ENCODE data around the gene CCDC102B.
A peak's percentile ranks its signal among the peaks of the same experiment; 100 is the strongest.

CCDC102B gene

DNA sequence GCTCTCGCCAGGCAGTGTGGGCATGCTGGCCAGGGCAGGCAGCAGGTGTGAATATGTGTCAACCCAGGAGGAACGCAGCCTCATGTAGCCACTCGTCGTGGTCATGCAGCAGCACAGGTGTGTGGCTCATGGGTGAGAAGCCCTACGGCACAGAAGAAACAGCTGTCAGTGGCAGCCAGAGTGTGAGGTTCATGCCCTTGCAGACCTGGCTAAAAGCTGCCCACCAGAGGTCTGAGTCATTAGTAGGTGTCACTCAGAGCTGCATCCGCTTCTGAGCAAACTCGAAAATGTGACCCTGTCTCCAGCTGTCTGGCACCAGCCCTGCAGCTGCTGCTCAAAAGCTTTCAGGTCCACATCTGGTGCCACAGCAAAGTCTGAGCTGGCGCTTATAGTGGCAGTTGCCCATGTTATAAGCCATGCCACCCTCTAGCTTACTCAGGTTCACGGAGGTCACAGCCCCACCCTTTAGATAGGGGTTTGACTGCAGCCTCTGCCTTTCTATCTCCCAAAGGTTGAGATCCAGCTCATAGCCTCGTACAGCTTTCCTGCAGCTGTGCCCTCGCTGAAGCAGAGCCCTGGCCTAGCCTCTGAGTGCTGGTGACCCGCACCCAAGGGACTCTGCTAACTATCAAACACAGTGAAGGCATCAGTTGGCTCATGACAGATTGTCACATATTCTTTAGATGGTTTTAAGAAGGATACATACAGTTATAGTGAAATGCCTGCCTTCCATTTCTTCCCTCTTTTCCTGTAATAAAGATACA lies 195.0 kb downstream of the CCDC102B start:
- no peak overlapping the region for H3K9ac ChIP-seq (ENCODE audit: low read length)
- no peak overlapping the region for H2AK5ac ChIP-seq (ENCODE audit: low read length)
- no peaks in the 10 kb centered on the region for H3K36me3 ChIP-seq (ENCODE audit: control insufficient read depth in 1 of 2, insufficient read depth in 2 of 2, low read length in 2 of 2)
- H3K4me3 ChIP-seq (ENCODE audit: low read depth, low read length) = no peak overlapping the region
- no peaks in the 10 kb centered on the region for H3K79me1 ChIP-seq (ENCODE audit: low read length)
- H3K9me3 ChIP-seq (ENCODE audit: insufficient read depth, low read depth, low read length) = no peaks in the 10 kb centered on the region
- H3K4me1 ChIP-seq (ENCODE audit: control insufficient read depth in 1 of 2, insufficient read depth in 2 of 2, low read length in 2 of 2) = no peaks in the 10 kb centered on the region
- no peak overlapping the region for H3K4ac ChIP-seq (ENCODE audit: low read depth, low read length)
- H2BK12ac ChIP-seq (ENCODE audit: low read length) = no peak overlapping the region
- H3K79me2 ChIP-seq (ENCODE audit: control insufficient read depth, insufficient read depth, low read length, poor library complexity) = no peaks in the 10 kb centered on the region
- H3K23ac ChIP-seq (ENCODE audit: low read length) = no peak overlapping the region
- no peak overlapping the region for H3K18ac ChIP-seq (ENCODE audit: low read length)
- H3K4me2 ChIP-seq (ENCODE audit: low read length) = no peak overlapping the region
- H4K8ac ChIP-seq (ENCODE audit: low read depth, low read length) = no peak overlapping the region
- no peak overlapping the region for H4K12ac ChIP-seq (ENCODE audit: low read depth, low read length)
- no peak overlapping the region for H2BK5ac ChIP-seq (ENCODE audit: low read depth, low read length, poor library complexity)
- no peak overlapping the region for H3K27ac ChIP-seq (ENCODE audit: low read depth, low read length)
- H2BK120ac ChIP-seq (ENCODE audit: insufficient read depth, low read length, poor library complexity) = no peak overlapping the region
- no peak overlapping the region for H2AFZ ChIP-seq (ENCODE audit: insufficient read depth, low read length, poor library complexity)
- no peak for DNase-seq
- WGBS (ENCODE audit: extremely low coverage, insufficient coverage, insufficient read length) = no CpG with 5 or more reads among the region's 12 CpGs
- no peaks in the 10 kb centered on the region for H3K27me3 ChIP-seq (ENCODE audit: insufficient read depth, low read length)
- no peak overlapping the region for H4K91ac ChIP-seq (ENCODE audit: low read depth, low read length)
- no peak overlapping the region for H3K14ac ChIP-seq (ENCODE audit: low read length)

- H4K12ac ChIP-seq (ENCODE audit: low read depth, low read length) = no peak overlapping the region
- H3K18ac ChIP-seq (ENCODE audit: low read length) = no peak overlapping the region
- H3K14ac ChIP-seq (ENCODE audit: low read length) = no peak overlapping the region
- no peaks in the 10 kb centered on the region for H3K9me3 ChIP-seq (ENCODE audit: insufficient read depth, low read depth, low read length)
- no peaks in the 10 kb centered on the region for H3K27me3 ChIP-seq (ENCODE audit: insufficient read depth, low read length)
- H3K79me1 ChIP-seq (ENCODE audit: low read length) = no peaks in the 10 kb centered on the region
- no peak overlapping the region for H2AFZ ChIP-seq (ENCODE audit: insufficient read depth, low read length, poor library complexity)
- no peak overlapping the region for H3K27ac ChIP-seq (ENCODE audit: low read depth, low read length)
- DNase-seq = no peak
- H3K79me2 ChIP-seq (ENCODE audit: control insufficient read depth, insufficient read depth, low read length, poor library complexity) = no peaks in the 10 kb centered on the region
- H3K4ac ChIP-seq (ENCODE audit: low read depth, low read length) = no peak overlapping the region
- H3K23ac ChIP-seq (ENCODE audit: low read length) = no peak overlapping the region
- H2BK5ac ChIP-seq (ENCODE audit: low read depth, low read length, poor library complexity) = no peak overlapping the region
- H4K8ac ChIP-seq (ENCODE audit: low read depth, low read length) = no peak overlapping the region
- H3K4me1 ChIP-seq (ENCODE audit: control insufficient read depth in 1 of 2, insufficient read depth in 2 of 2, low read length in 2 of 2) = no peaks in the 10 kb centered on the region
- no peak overlapping the region for H2AK5ac ChIP-seq (ENCODE audit: low read length)
- no peak overlapping the region for H2BK12ac ChIP-seq (ENCODE audit: low read length)
- no peak overlapping the region for H2BK120ac ChIP-seq (ENCODE audit: insufficient read depth, low read length, poor library complexity)
- no peak overlapping the region for H3K9ac ChIP-seq (ENCODE audit: low read length)
- no peak overlapping the region for H3K4me2 ChIP-seq (ENCODE audit: low read length)
- no CpG with 5 or more reads among the region's 4 CpGs for WGBS (ENCODE audit: extremely low coverage, insufficient coverage, insufficient read length)
- no peak overlapping the region for H4K91ac ChIP-seq (ENCODE audit: low read depth, low read length)
- no peak overlapping the region for H3K4me3 ChIP-seq (ENCODE audit: low read depth, low read length)
- no peaks in the 10 kb centered on the region for H3K36me3 ChIP-seq (ENCODE audit: control insufficient read depth in 1 of 2, insufficient read depth in 2 of 2, low read length in 2 of 2)
These were observed 197.8 kb downstream of the CCDC102B start for GRCh38 chr18:68995675-68996074.

- Histone ChIP-seq H3K4ac (ENCODE audit: low read depth, low read length) (no peak overlapping the region), H2AFZ (ENCODE audit: insufficient read depth, low read length, poor library complexity) (no peak overlapping the region), H3K9ac (ENCODE audit: low read length) (no peak overlapping the region), H3K23ac (ENCODE audit: low read length) (no peak overlapping the region), H2BK5ac (ENCODE audit: low read depth, low read length, poor library complexity) (no peak overlapping the region), H2BK120ac (ENCODE audit: insufficient read depth, low read length, poor library complexity) (no peak overlapping the region), H2AK5ac (ENCODE audit: low read length) (no peak overlapping the region), H4K91ac (ENCODE audit: low read depth, low read length) (no peak overlapping the region), H3K27ac (ENCODE audit: low read depth, low read length) (no peak overlapping the region), H3K4me2 (ENCODE audit: low read length) (no peak overlapping the region), H3K18ac (ENCODE audit: low read length) (no peak overlapping the region), H3K4me1 (ENCODE audit: control insufficient read depth in 1 of 2, insufficient read depth in 2 of 2, low read length in 2 of 2) (no peaks in the 10 kb centered on the region), H3K27me3 (ENCODE audit: insufficient read depth, low read length) (no peaks in the 10 kb centered on the region), H4K12ac (ENCODE audit: low read depth, low read length) (no peak overlapping the region), H3K79me2 (ENCODE audit: control insufficient read depth, insufficient read depth, low read length, poor library complexity) (no peaks in the 10 kb centered on the region), H3K79me1 (ENCODE audit: low read length) (no peaks in the 10 kb centered on the region), H3K4me3 (ENCODE audit: low read depth, low read length) (no peak overlapping the region), H3K14ac (ENCODE audit: low read length) (no peak overlapping the region), H4K8ac (ENCODE audit: low read depth, low read length) (no peak overlapping the region), H3K36me3 (ENCODE audit: control insufficient read depth in 1 of 2, insufficient read depth in 2 of 2, low read length in 2 of 2) (no peaks in the 10 kb centered on the region), H2BK12ac (ENCODE audit: low read length) (no peak overlapping the region), H3K9me3 (ENCODE audit: insufficient read depth, low read depth, low read length) (no peaks in the 10 kb centered on the region)
- WGBS (ENCODE audit: extremely low coverage, insufficient coverage, insufficient read length) = no CpG with 5 or more reads among the region's 3 CpGs
- no peak for DNase-seq
These were observed 200.0 kb downstream of the CCDC102B start for GRCh38 chr18:68997845-68998244.

DNA sequence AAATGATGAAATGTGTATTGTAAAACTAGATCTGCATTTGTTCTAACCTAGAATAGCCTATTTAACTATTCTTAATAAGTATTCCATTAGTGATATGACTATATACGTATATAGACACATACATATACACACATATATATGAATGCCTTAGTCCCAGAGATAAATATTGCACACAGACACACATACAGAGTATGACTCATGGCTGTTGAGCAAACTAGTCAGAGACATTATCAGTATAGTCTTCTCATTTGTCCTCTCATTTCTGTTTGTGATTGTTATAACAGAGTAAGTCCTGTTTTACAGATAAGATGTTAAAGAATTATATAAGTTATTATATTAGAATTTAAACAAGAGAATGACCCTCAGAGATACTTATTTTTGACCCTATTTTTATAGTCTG lies 202.5 kb downstream of the CCDC102B start:
- no CpG with 5 or more reads among the region's 1 CpG for WGBS (ENCODE audit: extremely low coverage, insufficient coverage, insufficient read length)
- no peak overlapping the region for H3K18ac ChIP-seq (ENCODE audit: low read length)
- no peak overlapping the region for H4K91ac ChIP-seq (ENCODE audit: low read depth, low read length)
- no peaks in the 10 kb centered on the region for H3K9me3 ChIP-seq (ENCODE audit: insufficient read depth, low read depth, low read length)
- no peak overlapping the region for H2BK120ac ChIP-seq (ENCODE audit: insufficient read depth, low read length, poor library complexity)
- H4K12ac ChIP-seq (ENCODE audit: low read depth, low read length) = no peak overlapping the region
- H3K4ac ChIP-seq (ENCODE audit: low read depth, low read length) = no peak overlapping the region
- H3K4me1 ChIP-seq (ENCODE audit: control insufficient read depth in 1 of 2, insufficient read depth in 2 of 2, low read length in 2 of 2) = no peaks in the 10 kb centered on the region
- no peak overlapping the region for H3K4me2 ChIP-seq (ENCODE audit: low read length)
- H3K27ac ChIP-seq (ENCODE audit: low read depth, low read length) = no peak overlapping the region
- H3K9ac ChIP-seq (ENCODE audit: low read length) = no peak overlapping the region
- no peaks in the 10 kb centered on the region for H3K79me2 ChIP-seq (ENCODE audit: control insufficient read depth, insufficient read depth, low read length, poor library complexity)
- no peak overlapping the region for H3K23ac ChIP-seq (ENCODE audit: low read length)
- H2BK5ac ChIP-seq (ENCODE audit: low read depth, low read length, poor library complexity) = no peak overlapping the region
- H2BK12ac ChIP-seq (ENCODE audit: low read length) = no peak overlapping the region
- no peak overlapping the region for H3K4me3 ChIP-seq (ENCODE audit: low read depth, low read length)
- H4K8ac ChIP-seq (ENCODE audit: low read depth, low read length) = no peak overlapping the region
- no peak overlapping the region for H2AK5ac ChIP-seq (ENCODE audit: low read length)
- H2AFZ ChIP-seq (ENCODE audit: insufficient read depth, low read length, poor library complexity) = no peak overlapping the region
- H3K36me3 ChIP-seq (ENCODE audit: control insufficient read depth in 1 of 2, insufficient read depth in 2 of 2, low read length in 2 of 2) = no peaks in the 10 kb centered on the region
- no peak overlapping the region for H3K14ac ChIP-seq (ENCODE audit: low read length)
- H3K79me1 ChIP-seq (ENCODE audit: low read length) = no peaks in the 10 kb centered on the region
- DNase-seq = peak in 1 of 2 donors; percentile 1
- H3K27me3 ChIP-seq (ENCODE audit: insufficient read depth, low read length) = no peaks in the 10 kb centered on the region

Measured in trophoblast cell (in vitro differentiated cells and primary cell).